Natural killer cell (primary cell): ENCODE measurements around the gene CXCR6. TPM values are rescaled to one million over a fixed set of nuclear protein-coding genes. Genes with fewer than 3 reads are reported as not detected.

Source experiments
- ATAC-seq, 3 donors: fragments of 150-1000 bp in 2 of 3; fragments of 200-7000 bp in 1 of 3; cut with Tn5 transposase; 1 replicate in 1 of 3; 2 replicates in 2 of 3; pipeline ENCODE4 v1.10.0; 2021; ENCODE audit warnings: mild to moderate bottlenecking in 2 of 3, moderate library complexity in 2 of 3
- DNase-seq, 2 donors: peaks; one replicate each; pipeline versions ENCODE4 v3.0.0 to v3.0.0-alpha.2; 2013 to 2021; ENCODE audit warnings: mixed read lengths in 1 of 2
- H3K27ac ChIP-seq: one replicate; pipeline ENCODE4 v1.5.1; 2013; ENCODE audit warnings: mild to moderate bottlenecking, low read length
- H3K27me3 ChIP-seq: one replicate; pipeline ENCODE4 v1.6.1; 2013; ENCODE audit warnings: low read length; ENCODE audit not compliant: control insufficient read depth, insufficient read depth
- H3K36me3 ChIP-seq: one replicate; pipeline ENCODE4 v1.6.1; 2013; ENCODE audit warnings: low read length; ENCODE audit not compliant: control insufficient read depth, insufficient read depth
- H3K4me1 ChIP-seq: one replicate; pipeline ENCODE4 v1.6.1; 2013; ENCODE audit warnings: low read length; ENCODE audit not compliant: control insufficient read depth, insufficient read depth
- H3K4me3 ChIP-seq: one replicate; pipeline ENCODE4 v1.5.1; 2013; ENCODE audit warnings: low read length
- H3K9me3 ChIP-seq: one replicate; pipeline ENCODE4 v1.6.1; 2013; ENCODE audit warnings: low read length; ENCODE audit not compliant: control insufficient read depth, insufficient read depth
- H3K27ac Mint-ChIP-seq, 2 donors: one replicate each; pipeline ENCODE4 v1.8.0; 2022; ENCODE audit warnings: mild to moderate bottlenecking in 2 of 2, mixed read lengths in 2 of 2, moderate library complexity in 1 of 2
- H3K27me3 Mint-ChIP-seq, 2 donors: one replicate each; pipeline ENCODE4 v1.8.0; 2022; ENCODE audit warnings: low read depth in 2 of 2, mixed read lengths in 2 of 2
- H3K36me3 Mint-ChIP-seq: one replicate; pipeline ENCODE4 v1.8.0; 2022; ENCODE audit warnings: mixed read lengths
- H3K4me1 Mint-ChIP-seq, 2 donors: one replicate each; pipeline ENCODE4 v1.8.0; 2022; ENCODE audit warnings: mixed read lengths in 2 of 2
- H3K4me3 Mint-ChIP-seq: one replicate; pipeline ENCODE4 v1.8.0; 2022; ENCODE audit warnings: mild to moderate bottlenecking, moderate library complexity, mixed read lengths
- H3K9me3 Mint-ChIP-seq, 2 donors: one replicate each; pipeline ENCODE4 v1.8.0; 2022; ENCODE audit warnings: mixed read lengths in 2 of 2
- WGBS: methylation state at CpG from one replicate; pipeline ENCODE4 v1.1.7; 2013; ENCODE audit warnings: missing lambda C conversion rate; ENCODE audit not compliant: insufficient coverage; 5-methylcytosine and 5-hydroxymethylcytosine counted together
- intact Hi-C: fragments of 100-400 bp; cut with micrococcal nuclease; formaldehyde crosslinking; loops from one replicate; pipeline ENCODE4 v1.14.2; 2022
- total RNA-seq, 4 donors: library from RNA; stranded (reverse); fragments of 120-200 nt in 1 of 4; gene quantifications; one replicate each; pipeline versions ENCODE4 v1.2.3 to v1.2.4, GENCODE V29; 2013 to 2022
- TF ChIP-seq, protein P1 (sequence below): fragments of 200-600 bp; IDR thresholded peaks from one replicate; pipeline ENCODE4 v1.8.0; 2022; ENCODE audit warnings: antibody characterized with exemption

The CXCR6 gene
- total RNA-seq, 3 donors from 2014 or later (not counting 1 experiment from before 2014, with no cell fraction given) = 0.95 to 2.1 (median 1.7) TPM

DNA sequence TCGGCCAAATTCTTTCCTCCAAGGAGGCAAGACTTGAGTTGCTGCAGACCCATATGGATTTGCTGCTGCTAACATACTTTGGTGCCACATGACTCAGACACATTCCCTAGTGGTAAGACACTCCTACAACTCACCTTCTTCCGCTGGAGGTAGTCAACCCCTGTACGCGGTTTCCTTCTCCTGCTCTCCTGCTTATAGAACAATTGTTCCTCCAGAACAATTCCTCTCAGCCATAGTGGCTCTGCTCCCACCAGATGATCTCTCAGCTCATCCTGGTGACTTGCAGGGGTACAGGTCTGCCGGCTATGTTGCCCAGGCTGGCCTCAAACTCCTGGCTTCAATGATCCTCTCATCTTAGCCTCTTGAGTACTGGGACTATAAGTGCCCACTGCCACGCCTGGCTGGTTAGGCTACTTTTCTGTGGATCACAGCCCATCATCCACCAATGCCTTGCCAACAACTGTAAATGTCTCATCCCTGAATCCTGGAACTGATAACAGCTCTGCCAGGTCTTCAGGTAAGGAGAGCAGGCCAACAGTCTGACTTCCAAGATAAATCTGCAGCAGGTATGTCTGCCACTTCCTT lies 2.4 kb upstream of the CXCR6 start:
- Mint-ChIP-seq H3K4me3 (no peak overlapping the region), H3K27ac (no peak overlapping the region), H3K9me3 (no peaks in the 10 kb centered on the region), H3K27me3 (no peaks in the 10 kb centered on the region), H3K4me1 (peaks cover 22 to 40% of the 10 kb centered on the region in 2 donors), H3K36me3 (peaks cover 8% of the 10 kb centered on the region)
- Histone ChIP-seq H3K27me3 (no peaks in the 10 kb centered on the region), H3K4me1 (peaks cover 52% of the 10 kb centered on the region), H3K27ac (no peak overlapping the region), H3K4me3 (no peak overlapping the region), H3K36me3 (peaks cover 24% of the 10 kb centered on the region), H3K9me3 (no peaks in the 10 kb centered on the region)
- ATAC-seq (no peak), DNase-seq (no peak)
- TF ChIP-seq, protein P1, sequence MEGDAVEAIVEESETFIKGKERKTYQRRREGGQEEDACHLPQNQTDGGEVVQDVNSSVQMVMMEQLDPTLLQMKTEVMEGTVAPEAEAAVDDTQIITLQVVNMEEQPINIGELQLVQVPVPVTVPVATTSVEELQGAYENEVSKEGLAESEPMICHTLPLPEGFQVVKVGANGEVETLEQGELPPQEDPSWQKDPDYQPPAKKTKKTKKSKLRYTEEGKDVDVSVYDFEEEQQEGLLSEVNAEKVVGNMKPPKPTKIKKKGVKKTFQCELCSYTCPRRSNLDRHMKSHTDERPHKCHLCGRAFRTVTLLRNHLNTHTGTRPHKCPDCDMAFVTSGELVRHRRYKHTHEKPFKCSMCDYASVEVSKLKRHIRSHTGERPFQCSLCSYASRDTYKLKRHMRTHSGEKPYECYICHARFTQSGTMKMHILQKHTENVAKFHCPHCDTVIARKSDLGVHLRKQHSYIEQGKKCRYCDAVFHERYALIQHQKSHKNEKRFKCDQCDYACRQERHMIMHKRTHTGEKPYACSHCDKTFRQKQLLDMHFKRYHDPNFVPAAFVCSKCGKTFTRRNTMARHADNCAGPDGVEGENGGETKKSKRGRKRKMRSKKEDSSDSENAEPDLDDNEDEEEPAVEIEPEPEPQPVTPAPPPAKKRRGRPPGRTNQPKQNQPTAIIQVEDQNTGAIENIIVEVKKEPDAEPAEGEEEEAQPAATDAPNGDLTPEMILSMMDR = no peak
- 91% methylated on average over 6 of the region's 6 CpGs for WGBS
- intact Hi-C loops = no loop called here

DNA sequence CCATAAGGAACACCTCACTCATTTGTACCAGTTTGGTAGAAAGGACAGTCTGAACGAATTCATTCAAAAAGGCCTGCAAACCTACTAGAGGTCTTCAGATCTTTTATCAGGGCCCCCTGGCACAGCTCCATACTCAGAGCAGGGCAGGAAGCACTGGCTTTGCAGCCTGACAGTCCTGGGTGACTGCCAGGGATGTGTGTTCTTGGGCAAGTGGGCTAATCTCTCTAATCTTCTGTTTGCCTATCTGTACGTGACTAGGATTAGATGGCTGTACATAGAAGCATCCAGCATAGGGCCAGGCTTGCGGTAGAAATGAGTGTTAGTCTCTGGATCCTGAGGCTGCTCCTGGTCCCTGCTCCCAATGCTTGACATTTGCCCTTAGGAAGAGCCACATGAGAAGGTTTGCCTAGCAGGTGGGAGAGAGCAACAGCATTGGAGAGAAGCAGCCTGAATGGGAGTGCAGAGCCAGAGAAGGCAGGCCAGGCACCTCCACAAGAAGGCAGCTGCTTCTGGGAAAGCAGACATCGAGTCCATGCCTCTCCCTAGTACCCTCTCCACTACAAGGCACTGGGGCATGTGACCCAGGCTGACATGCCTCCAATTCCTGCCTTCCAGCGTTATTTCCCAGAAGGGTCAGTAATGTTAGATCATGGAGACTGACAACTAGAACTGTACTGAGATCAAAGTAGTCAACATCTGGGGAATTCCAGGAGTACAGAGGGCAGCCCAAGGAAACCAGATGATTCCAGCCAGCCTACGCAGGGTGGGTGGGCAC lies 1.0 kb upstream of the CXCR6 start:
- Histone ChIP-seq H3K9me3 (no peaks in the 10 kb centered on the region), H3K4me1 (peaks cover 66% of the 10 kb centered on the region), H3K27me3 (no peaks in the 10 kb centered on the region), H3K36me3 (peaks cover 23% of the 10 kb centered on the region), H3K27ac (no peak overlapping the region), H3K4me3 (no peak overlapping the region)
- DNase-seq (peak in 1 of 2 donors; percentile 22), ATAC-seq (no peak)
- peaks cover 30 to 49% of the 10 kb centered on the region in 2 donors for H3K4me1 Mint-ChIP-seq
- no peaks in the 10 kb centered on the region for H3K9me3 Mint-ChIP-seq
- intact Hi-C loops = no loop called here
- H3K36me3 Mint-ChIP-seq = peaks cover 8% of the 10 kb centered on the region
- TF ChIP-seq, protein P1 = no peak
- no peaks in the 10 kb centered on the region for H3K27me3 Mint-ChIP-seq
- peak overlapping the region in 1 of 2 donors; percentile 17 for H3K27ac Mint-ChIP-seq
- H3K4me3 Mint-ChIP-seq = no peak overlapping the region
- WGBS = 81% methylated on average over 5 of the region's 6 CpGs

DNA sequence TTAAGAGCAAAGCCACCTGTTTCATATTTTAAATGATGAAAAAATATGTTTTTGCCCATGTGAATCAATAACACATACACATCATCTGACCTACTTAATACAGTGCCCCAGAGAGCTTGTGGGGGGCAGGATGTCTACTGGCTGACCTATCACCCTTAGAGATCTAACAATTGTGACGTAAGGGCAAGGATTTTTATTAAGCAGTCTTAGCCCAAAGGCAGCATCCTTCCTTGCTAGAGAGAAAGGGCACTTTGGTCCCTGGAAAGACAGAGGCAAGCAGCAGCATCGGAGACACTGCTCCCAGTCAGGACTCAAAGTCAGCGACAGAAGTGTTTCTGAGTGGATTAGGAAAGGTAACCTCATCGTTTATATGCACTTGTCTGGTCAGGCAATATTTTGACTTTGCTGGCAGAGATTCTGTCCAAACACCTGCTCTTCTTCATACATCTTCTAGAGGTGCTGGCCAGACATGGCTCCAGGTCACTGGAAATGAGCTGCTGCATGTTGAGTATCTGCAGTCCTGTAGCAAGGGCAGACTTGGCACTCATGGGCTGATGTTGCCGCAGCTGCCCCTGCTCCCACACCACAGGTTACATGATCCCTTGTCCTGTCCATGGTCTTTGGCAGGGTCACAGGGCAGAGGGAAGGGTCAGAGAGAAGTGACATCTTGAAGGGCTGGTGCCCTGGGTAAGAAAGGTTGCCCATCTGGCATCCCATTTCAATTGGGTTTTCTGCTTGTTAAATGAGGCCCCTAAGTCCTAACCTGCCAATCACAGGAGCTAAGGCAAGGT lies 1.8 kb downstream of the CXCR6 start:
- peak overlapping the region; percentile 34 for H3K4me3 ChIP-seq
- intact Hi-C loops = no loop called here
- Mint-ChIP-seq H3K4me1 (peaks cover 34 to 47% of the 10 kb centered on the region in 2 donors), H3K36me3 (peaks cover 8% of the 10 kb centered on the region), H3K27ac (peak overlapping the region; percentile 31 to 62), H3K27me3 (no peaks in the 10 kb centered on the region), H3K4me3 (peak overlapping the region; percentile 40), H3K9me3 (no peaks in the 10 kb centered on the region)
- no peaks in the 10 kb centered on the region for H3K27me3 ChIP-seq
- WGBS = 74% methylated on average over 5 of the region's 5 CpGs
- ATAC-seq (peak; percentile 41 to 53 (median 47)), DNase-seq (peak in 1 of 2 donors; percentile 52)
- no peaks in the 10 kb centered on the region for H3K9me3 ChIP-seq
- peak overlapping the region; percentile 59 for H3K27ac ChIP-seq
- TF ChIP-seq, protein P1 = no peak
- H3K4me1 ChIP-seq = peaks cover 67% of the 10 kb centered on the region
- H3K36me3 ChIP-seq = peaks cover 44% of the 10 kb centered on the region
